Middle frontal gyrus (tissue), 1 donor: Measurements from ENCODE around the gene SLC5A6.
A peak's percentile ranks its signal among the peaks of the same experiment; 100 is the strongest.

Experiments
- DNase-seq: peaks from one replicate; pipeline ENCODE4 v3.0.0-alpha.2; 2015; ENCODE audit warnings: low spot score; ENCODE audit errors: extremely low spot score

The SLC5A6 gene

GRCh38 chr2:27211943-27212625, at the start of gene SLC5A6, which contains the start of gene ATRAID:
SLC5A6 (minus strand) TSS chr2:27212268; CDS start chr2:27207650, 4,618 bp downstream.
ATRAID (plus strand) TSS chr2:27212041; CDS start chr2:27212369, 328 bp downstream.
- DNase-seq = peak; percentile 87

GRCh38 chr2:27261241-27261925, 49.3 kb upstream of the SLC5A6 start:
- DNase-seq = no peak

GRCh38 chr2:27258051-27258450, 46.0 kb upstream of the SLC5A6 start:
- no peak for DNase-seq

- no peak for DNase-seq
These were observed 44.9 kb upstream of the SLC5A6 start for GRCh38 chr2:27256855-27257454.

- DNase-seq = no peak
These were observed 43.6 kb upstream of the SLC5A6 start for GRCh38 chr2:27255660-27256059.

- no peak for DNase-seq
These were observed 43.1 kb upstream of the SLC5A6 start for GRCh38 chr2:27255187-27255586.

- no peak for DNase-seq
These were observed 39.7 kb upstream of the SLC5A6 start for GRCh38 chr2:27251766-27252165.

GRCh38 chr2:27250652-27251379, 38.7 kb upstream of the SLC5A6 start:
- no peak for DNase-seq

- DNase-seq = peak; percentile 14
These were observed 38.0 kb upstream of the SLC5A6 start for GRCh38 chr2:27249891-27250651.

GRCh38 chr2:27249159-27249890, 37.3 kb upstream of the SLC5A6 start:
- DNase-seq = no peak

- DNase-seq = no peak
These were observed 35.8 kb upstream of the SLC5A6 start for GRCh38 chr2:27247893-27248292.

- no peak for DNase-seq
These were observed 33.6 kb upstream of the SLC5A6 start for GRCh38 chr2:27245626-27246025.

GRCh38 chr2:27245116-27245515, 33.0 kb upstream of the SLC5A6 start:
- no peak for DNase-seq

- no peak for DNase-seq
These were observed 31.5 kb upstream of the SLC5A6 start for GRCh38 chr2:27243391-27244130.

- no peak for DNase-seq
These were observed 30.5 kb upstream of the SLC5A6 start for GRCh38 chr2:27242614-27242951.

- no peak for DNase-seq
These were observed 29.9 kb upstream of the SLC5A6 start for GRCh38 chr2:27241761-27242613.

GRCh38 chr2:27240406-27240805, 28.3 kb upstream of the SLC5A6 start:
- no peak for DNase-seq

- DNase-seq = no peak
These were observed 26.9 kb upstream of the SLC5A6 start for GRCh38 chr2:27238976-27239375.
